GM06990 (cell line): Measurements from ENCODE around the gene PAPLN.

Source experiments
- DNase-seq: peaks from one replicate; pipeline ENCODE4 v3.0.0-alpha.2; 2011; ENCODE audit not compliant: insufficient read length; ENCODE audit errors: extremely low read depth
- H3K27me3 ChIP-seq: replicated peaks from 2 replicates; pipeline ENCODE4 v1.6.0; 2011; ENCODE audit warnings: low read length; ENCODE audit not compliant: control insufficient read depth, insufficient read depth
- H3K36me3 ChIP-seq: 2 replicates; pipeline ENCODE4 v1.5.1; 2011; ENCODE audit warnings: low read length; ENCODE audit not compliant: control insufficient read depth, insufficient read depth
- H3K4me3 ChIP-seq: replicated peaks from 2 replicates; pipeline ENCODE4 v1.5.1; 2011; ENCODE audit warnings: low read depth, mild to moderate bottlenecking, control low read depth, low read length
- TF ChIP-seq, protein P1 (sequence below): IDR thresholded peaks from 2 replicates; pipeline ENCODE4 v1.5.1; 2011; ENCODE audit warnings: low read length, control low read depth, mild to moderate bottlenecking, inconsistent platforms; ENCODE audit not compliant: insufficient read depth, poor library complexity, severe bottlenecking

PAPLN gene

DNA sequence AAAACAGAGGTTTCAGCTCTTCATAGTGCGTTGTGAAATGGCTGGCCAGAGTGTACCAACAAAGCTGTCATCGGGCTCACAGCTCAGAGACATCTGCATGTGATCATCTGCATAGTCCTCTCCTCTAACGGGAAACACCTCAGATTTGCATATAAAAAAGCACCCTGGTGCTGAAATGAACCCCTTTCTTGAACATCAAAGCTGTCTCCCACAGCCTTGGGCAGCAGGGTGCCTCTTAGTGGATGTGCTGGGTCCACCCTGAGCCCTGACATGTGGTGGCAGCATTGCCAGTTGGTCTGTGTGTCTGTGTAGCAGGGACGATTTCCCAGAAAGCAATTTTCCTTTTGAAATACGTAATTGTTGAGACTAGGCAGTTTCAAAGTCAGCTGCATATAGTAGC is 14.3 kb upstream of the PAPLN start:
- DNase-seq = no peak
- Histone ChIP-seq H3K27me3 (no peaks in the 10 kb centered on the region), H3K36me3 (peaks cover 6% of the 10 kb centered on the region), H3K4me3 (no peak overlapping the region)
- TF ChIP-seq, protein P1, sequence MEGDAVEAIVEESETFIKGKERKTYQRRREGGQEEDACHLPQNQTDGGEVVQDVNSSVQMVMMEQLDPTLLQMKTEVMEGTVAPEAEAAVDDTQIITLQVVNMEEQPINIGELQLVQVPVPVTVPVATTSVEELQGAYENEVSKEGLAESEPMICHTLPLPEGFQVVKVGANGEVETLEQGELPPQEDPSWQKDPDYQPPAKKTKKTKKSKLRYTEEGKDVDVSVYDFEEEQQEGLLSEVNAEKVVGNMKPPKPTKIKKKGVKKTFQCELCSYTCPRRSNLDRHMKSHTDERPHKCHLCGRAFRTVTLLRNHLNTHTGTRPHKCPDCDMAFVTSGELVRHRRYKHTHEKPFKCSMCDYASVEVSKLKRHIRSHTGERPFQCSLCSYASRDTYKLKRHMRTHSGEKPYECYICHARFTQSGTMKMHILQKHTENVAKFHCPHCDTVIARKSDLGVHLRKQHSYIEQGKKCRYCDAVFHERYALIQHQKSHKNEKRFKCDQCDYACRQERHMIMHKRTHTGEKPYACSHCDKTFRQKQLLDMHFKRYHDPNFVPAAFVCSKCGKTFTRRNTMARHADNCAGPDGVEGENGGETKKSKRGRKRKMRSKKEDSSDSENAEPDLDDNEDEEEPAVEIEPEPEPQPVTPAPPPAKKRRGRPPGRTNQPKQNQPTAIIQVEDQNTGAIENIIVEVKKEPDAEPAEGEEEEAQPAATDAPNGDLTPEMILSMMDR = peak; percentile 27

DNA sequence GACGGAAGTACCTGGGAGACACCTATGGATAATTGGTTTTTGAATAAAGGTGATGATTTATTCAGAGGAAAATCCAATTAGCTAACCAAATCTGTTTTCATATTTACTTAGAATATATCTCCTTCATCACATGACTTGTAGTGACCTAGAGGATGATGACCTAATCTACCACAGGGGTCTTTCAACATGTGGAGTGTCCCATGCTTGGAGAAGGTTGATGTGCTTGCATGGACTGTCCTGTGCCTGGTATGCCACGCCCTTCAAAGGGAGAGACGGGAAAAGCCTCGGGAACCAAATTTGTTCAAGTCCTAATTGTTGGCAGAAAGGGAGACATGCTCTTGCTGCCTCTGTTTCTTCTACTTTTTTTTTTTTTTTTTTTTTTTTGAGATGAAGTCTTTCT is 11.8 kb upstream of the PAPLN start:
- no peaks in the 10 kb centered on the region for H3K27me3 ChIP-seq
- no peak for DNase-seq
- no peak overlapping the region for H3K4me3 ChIP-seq
- TF ChIP-seq, protein P1 = no peak
- H3K36me3 ChIP-seq = peaks cover 3% of the 10 kb centered on the region

DNA sequence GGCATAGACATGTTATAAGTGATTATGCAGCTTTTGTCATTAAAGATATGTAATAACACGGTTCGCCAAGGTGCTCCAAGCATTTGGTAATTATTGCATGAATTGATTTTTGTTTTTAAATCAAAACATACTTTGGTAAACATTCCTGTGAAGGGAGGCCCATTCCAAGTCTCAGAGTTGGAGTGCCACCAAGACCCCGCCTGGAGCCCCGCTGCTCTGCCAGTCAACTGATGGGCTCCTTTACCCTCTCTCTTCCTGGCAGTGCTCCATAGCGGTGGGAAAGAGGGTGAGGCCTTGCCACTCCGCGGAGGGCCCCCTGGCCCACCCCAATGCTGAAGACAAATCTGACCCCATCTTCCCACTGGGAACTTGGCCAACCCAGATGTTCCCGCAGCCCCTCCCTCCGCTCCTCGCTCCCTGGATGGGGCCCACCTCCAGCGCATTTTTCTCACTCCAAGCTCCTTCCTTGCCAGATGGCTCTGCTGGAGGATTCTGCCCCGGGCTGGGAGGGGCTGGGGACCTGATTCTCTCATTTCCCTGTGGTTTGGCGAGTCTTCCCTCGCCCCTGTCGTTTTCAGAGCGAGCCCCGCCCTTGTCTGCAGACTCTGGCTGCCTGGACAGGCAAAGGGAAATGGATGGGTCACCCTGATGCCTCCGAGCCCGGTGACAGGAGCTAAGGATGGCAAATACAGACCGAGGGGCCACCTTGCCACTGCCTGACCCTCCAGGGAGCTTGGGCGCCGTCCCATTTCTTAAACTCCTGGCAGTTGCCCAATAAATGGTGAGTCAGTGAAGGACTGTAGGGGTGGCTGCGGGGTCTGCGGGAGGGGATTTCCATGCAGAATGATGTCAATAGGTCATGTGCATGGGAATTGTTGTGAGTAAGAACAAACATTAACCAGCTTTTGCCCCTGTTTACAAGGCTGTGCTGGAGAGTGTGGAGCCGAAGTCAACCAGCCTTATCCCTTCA is 9.2 kb upstream of the PAPLN start:
- TF ChIP-seq, protein P1 = no peak
- no peak for DNase-seq
- no peak overlapping the region for H3K4me3 ChIP-seq
- peaks cover 2% of the 10 kb centered on the region; the same call in 1 of the 2 replicates for H3K36me3 ChIP-seq
- no peaks in the 10 kb centered on the region for H3K27me3 ChIP-seq

DNA sequence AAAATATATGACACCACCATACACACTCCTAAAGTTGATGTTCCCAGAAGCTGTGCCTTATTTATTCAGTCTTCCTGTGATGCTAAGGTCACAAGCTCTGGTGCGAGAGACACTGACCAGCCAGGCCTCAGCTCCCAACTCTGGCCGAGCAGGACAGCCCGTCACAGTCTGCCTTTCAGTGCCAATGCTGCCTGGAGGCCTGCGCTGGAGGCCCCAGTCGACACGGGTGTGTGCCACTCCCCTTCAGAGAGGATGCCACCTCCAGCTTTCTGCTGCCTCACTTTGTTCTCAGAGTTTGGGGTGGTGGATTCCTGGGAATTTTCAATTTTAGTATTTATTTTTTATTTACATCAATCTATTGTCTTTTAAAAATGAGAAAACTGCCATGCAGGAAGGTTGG is 7.3 kb upstream of the PAPLN start:
- TF ChIP-seq, protein P1 = no peak
- no peak overlapping the region for H3K4me3 ChIP-seq

DNA sequence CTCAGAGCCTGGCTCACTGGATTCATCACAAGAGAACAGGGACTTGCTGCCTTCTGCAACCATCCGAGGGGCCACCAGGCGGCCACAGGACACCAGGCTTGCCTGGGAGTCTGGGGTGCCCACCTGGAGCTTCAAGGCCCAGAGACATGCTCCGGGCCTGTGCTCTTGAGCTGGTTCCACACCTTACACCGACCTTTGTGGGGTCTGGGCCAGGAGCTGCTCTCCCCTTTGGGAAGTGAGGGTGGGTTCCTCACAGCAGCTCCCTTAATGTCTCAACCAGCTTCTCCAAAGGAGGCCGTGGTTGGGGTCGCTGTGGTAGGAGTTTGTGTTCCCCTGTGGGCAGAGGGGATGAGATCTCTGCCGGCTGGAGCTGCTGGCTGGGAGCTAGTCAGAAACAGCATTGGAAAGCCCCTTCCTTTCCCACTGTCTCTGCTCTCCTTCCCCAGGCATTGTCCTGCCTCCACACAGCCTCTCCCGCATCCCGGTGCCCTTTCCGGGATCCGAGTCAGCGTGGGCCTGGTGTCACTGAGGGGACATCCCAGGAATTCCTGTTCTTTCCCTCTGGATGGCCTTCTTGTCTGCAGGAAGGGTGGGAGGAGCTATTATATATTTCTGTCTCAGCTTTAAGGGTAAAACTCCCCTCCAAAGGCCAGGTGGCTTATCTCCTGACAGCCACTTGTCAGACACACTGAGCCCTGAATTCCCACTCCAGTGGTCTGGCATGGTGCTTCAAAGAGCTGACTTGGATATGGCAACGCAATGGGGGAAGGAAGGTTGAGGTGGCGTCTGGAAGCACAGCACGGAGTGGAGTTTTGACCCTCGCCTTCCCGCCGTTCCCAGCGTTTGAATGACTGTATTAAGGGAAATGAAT is 5.1 kb upstream of the PAPLN start:
- H3K27me3 ChIP-seq = 0 out of 2 replicates have a peak, but pooled peaks cover 2% of the 10 kb centered on the region
- peaks cover 2% of the 10 kb centered on the region; the same call in 1 of the 2 replicates for H3K36me3 ChIP-seq
- no peak for DNase-seq
- H3K4me3 ChIP-seq = no peak overlapping the region
- TF ChIP-seq, protein P1 = peak; percentile 83

More for the DNA sequence above, 7.3 kb upstream of the PAPLN start:
- DNase-seq = no peak
- Histone ChIP-seq H3K36me3 (peaks cover 2% of the 10 kb centered on the region; the same call in 1 of the 2 replicates), H3K27me3 (no peaks in the 10 kb centered on the region)
